HL-60/S4 treated with phorbol 12-myristate 13-acetate at 8.2 ng/mL for 4 days and 3 days (cell line): Measurements from ENCODE around the gene MAB21L4.

Experiments
- in situ Hi-C: fragments of 300-500 bp; cut with MboI; formaldehyde crosslinking; loops from 2 replicates; pipeline ENCODE4 v1.15.0; 2022; ENCODE audit warnings: low sequenced_read_pairs

MAB21L4 gene

DNA sequence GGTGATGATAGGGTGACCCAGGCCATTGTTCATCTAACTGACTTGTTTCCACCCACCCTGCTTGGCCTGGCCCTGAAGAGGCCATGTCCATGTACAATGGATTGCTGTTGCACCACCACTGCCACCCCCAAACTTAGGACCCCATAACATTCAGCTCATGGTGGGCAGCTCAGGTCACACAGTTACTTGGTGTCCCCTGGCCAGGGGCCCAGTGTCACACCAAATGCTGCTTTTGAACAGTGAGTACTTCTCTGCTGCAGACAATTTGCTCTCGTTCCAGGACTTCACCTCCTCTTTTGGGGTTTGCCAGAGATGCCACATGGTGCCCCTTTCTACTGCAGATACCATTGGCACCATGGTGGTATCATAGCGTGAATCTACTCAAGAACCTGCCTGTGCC, 11.7 kb downstream of the MAB21L4 start:
- in situ Hi-C loops, result no loop called here

DNA sequence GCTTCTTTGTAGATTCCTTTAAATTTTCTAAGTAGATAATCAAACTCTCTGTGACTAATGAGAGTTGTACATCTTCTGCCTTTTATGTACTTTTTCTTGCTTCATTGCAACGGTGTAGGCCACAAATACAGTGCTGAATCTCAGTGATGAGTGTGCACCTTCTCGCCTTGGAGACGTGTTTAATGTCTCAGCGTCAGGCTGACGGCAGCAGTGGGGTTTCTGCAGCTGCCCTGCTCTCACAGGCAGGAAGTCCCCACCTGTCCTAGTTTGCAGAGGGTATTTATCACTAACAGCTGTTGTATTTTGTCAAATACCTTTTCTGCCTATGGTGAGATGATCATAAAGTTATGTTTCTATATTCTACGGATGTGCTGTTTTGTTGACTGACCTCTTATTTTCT, 14.0 kb downstream of the MAB21L4 start:
- in situ Hi-C loops, result no loop called here

DNA sequence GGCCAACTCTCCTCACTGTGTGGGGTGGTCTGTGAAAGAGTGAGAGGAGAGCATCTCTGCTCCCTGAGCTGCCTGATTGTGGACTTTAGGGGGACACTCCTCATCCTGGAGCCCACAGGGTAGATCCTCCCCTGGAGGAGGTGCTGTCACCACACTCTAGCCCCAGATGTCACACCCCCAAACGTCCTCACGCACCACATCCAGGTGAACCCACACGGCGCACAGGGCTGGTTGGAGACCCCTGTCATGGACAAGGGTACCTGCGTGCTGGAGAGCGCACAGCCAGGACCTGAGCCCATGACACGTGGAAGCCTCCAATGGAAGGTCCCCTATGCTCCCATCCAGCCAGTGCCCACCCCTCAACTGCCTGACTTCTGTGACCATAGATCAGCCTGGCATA, 16.9 kb downstream of the MAB21L4 start:
- in situ Hi-C loops, result no loop called here

DNA sequence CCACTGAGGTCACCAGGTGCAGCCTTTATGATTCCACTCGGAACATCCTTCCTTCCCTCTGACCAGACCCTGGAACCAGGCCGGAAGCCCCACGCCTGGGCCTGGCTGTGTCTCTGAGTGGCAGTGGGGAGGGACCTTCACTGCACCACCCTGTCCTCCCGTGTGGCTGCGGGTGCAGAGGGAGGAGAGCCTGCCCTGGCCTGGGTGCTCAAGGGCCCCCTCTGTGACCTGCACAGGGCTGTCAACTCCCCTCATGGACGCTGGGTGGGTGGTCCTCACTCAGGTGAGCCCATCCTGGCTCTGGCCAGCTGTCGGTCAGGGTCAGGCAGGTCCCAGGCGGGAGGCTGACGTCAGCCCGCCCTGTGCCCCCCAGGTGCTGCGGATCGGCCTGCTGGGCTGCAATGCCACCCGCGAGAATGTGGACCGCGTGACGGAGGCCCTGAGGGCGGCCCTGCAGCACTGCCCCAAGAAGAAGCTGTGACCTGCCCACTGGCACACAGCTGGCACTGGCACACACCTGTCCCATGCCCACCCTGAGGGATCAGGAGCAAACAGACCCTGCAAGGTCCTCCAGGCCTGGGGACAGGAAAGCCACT, 17.5 kb downstream of the MAB21L4 start:
- in situ Hi-C loops, result no loop called here

DNA sequence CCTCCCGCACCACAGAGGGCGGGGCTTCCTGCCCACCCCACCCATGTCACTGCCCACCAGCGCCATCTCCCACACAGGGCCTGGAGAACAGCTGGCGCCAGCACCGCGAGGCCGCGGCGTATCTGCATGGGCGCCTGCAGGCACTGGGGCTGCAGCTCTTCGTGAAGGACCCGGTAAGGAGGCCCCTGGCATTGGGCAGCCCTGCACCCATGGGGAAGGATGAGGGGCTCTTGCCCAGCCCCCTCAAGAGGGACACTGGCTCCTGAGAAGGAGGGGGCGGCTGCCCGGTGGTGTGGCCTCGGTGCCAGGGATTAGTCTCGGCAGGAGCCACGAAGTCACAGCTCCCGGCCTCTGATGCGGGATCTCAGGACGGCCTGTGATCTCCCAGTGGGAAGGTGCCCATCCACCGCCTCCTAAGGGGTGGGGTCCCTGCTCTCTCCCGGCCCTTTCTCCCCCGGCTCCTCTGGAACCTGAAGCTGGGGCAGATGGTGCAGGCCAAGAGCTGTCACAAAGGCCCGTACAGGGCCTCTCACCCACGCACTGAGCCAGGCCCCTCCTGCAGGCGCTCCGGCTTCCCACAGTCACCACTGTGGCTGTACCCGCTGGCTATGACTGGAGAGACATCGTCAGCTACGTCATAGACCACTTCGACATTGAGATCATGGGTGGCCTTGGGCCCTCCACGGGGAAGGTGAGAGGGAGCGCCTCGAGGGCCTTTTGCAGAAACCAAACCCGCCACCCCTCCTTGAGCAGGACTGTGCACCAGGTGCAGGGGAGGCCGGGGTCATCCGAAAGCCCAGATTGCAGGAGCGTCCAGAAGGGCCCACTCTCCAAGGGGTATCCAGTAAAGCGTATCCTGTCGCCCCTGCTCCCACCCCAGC, 18.3 kb downstream of the MAB21L4 start:
- in situ Hi-C loops, result no loop called here

DNA sequence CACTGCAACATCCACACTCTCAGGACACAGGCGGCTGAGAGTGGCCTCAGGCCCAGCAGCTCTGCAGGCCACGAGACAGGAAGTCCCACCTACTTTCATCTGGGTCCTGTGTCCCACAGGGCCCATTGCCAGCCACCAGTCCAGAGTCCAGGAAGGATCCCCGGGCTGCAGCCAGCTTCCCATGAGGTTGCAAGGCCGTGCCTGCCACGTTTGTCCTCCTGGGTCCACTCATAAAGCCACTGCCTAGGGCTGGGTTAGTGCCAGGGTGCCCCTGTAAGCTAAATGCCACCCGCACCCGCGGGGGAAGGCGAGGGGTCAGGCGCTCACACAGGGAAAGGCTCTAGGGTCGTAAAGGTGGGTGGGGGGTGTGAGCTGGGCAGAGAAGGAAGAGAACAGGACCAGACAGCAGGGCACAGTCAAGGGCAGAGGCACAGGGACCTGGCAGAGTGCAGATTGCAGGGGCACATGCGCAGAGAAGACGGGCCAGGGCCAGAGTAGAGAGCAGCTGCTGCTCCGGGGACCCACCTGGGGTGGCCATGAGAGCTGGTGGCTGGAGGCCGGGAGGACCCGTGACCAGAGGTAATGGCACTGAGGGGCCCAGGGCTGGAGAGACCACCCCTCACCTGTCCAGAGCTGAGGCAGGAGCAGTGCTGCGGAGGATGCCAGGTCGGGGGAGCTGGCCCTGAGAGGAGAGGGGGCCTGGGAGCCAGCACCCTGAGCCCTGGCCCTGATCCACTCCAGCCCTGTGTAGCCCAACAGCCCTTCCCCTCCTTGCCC, 19.3 kb downstream of the MAB21L4 start:
- in situ Hi-C loops, result no loop called here

DNA sequence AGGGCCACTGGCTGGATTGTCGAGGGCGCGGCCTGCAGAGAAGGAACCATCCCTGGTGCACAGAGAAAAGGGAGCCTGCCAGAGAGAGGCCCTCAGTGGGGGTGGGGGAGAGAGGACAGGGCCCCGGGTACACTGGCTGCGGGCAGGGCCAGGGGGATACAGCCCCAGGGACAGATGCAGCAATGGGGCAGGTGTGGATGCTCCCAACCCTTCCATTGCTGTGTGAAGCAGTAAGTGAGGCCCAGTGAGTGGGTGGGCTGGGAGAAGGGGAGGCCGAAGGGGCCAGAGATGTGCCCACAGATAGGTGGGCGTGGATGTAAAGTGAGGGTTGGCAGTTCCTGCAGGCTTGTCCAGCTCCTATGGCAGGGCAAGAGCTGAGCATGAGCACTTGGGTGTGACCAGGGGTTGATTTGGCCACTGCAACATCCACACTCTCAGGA, 19.9 kb downstream of the MAB21L4 start:
- in situ Hi-C loops, result no loop called here

DNA sequence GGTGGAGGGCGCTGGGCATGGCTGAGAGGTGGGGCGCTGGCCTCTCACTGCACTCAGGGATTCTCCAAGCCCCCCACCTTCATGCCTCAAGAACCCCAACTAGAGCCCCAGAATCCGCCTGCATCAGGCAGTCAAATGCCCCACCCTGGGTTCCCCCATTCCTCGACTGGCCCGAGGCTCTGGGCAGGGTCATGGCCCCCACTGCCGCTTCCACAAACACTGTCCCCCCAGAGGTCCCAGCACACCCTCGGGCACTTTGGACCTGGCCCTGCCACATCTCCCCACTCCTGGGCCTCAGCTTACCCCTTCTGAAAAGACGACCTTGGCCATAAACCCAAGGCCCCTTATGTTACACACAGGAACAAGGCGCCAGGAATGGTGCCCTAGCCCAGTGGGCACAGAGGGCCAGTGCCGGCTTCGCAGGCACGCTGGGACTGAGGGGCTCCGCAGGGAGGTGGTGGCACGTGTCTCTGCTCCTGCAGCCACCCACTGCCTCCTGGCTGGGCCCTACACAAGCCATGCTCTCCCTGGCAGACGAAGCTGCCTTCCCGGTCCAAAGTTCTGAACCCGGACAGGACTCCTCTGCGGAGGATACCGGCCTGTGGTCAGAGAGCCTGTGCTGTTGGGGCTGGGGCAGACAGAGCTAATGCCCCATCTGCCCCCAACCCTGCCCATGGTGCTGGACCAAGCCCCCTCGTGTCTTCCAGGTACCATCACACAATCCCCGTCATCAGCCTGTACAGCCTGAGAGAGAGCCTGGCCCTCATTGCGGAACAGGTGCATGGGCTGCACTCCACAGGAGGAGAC, 20.5 kb downstream of the MAB21L4 start:
- in situ Hi-C loops, result no loop called here

DNA sequence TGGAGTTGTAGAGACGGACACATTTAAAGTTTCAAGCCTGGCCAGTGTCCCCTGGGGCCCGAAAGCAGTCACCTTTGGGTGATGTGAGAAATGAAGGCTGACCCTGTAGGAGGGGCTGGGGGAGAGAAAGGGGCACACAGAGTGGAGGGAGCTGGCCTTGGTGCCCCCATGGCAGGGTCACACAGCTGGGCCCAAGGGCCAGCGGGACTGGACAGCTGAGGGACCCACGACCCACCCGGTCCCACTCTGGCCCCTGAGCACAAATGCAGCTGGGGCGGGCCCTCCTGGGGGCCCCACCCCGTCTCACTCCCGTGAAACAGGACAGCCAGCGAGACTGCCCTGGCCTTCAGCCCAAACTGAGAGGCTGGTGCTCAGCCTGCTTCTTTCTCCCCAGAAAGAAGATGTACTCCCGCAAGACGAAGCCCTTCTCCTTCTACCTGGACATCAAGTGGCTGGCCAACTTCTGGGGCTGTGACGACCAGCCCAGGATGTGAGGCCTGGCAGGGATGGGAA, 21.2 kb downstream of the MAB21L4 start:
- in situ Hi-C loops, result no loop called here

DNA sequence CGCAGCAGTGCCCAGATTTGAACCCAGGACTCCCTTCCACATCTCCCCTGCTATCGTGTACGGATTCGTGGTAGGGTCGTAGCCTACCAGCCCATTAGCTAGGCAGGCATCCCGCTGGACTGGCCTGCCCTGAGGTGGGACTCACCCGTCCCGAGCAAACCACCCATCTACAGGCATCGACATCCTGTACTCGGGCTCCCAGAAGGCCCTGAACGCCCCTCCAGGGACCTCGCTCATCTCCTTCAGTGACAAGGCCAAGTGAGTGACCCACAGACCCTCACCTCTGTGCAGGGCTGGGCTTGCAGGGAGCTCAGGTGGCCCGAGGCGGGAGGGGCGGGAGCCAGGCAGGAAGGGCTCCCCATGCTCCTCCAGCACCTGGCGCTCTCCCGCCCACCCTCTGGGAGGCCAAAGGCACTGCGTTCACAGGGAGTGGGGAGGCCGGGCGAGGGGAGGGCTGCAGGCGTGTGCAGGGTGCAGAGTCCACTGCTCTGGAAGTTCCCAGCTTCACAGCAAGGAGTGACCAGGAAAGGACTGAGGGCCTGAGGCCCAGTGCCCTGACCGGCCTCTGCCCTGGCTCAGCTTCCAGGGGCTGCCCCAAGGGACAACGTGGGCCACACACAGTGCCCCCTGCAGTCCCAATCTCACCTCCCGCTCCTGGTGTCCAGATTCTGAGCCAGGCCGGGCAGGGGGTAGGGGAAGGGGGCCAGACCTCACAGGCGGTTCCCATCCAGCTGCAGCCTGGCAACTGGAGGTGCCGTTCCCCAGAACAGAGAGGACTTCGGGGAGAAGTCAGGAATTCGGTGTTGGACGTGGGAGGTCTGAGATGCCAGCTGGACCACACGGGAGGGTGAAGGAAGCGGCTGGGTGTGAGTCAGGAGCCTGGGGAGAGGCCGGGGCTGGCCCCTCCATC, 21.9 kb downstream of the MAB21L4 start:
- in situ Hi-C loops, result no loop called here

DNA sequence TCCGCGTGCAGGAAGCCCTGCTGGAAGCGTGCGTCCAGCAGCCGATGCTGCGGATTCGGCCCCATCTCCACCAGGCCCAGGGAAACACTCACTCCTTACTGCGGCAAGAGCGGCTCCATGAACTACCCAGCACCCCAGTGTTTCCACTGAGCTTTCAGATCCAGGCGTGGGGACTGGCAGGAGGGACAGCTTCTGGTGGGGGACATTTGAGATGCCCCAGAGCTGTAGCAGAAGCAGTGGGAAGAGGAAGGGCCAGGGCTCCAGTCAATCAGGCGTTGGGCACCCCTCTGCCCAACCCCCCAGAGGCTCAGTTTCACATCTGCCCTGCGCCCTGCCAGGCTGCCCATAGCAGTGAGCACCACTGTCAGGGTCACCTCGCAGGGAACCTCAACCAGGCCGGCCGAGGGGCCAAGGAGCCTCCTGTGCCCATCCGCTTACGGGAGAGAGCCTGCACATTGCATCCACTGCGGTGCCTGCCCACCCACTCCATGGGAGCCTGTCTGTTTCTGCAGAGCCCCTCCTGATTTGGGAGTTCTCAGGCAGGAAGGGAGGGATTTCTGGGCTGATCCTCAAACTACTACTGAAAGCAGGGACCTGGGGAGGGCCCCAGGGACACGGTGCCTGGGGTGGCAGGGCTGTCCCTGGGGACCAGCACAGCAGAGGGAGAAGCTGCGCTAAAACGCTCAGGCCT, 22.7 kb downstream of the MAB21L4 start:
- in situ Hi-C loops, result no loop called here

DNA sequence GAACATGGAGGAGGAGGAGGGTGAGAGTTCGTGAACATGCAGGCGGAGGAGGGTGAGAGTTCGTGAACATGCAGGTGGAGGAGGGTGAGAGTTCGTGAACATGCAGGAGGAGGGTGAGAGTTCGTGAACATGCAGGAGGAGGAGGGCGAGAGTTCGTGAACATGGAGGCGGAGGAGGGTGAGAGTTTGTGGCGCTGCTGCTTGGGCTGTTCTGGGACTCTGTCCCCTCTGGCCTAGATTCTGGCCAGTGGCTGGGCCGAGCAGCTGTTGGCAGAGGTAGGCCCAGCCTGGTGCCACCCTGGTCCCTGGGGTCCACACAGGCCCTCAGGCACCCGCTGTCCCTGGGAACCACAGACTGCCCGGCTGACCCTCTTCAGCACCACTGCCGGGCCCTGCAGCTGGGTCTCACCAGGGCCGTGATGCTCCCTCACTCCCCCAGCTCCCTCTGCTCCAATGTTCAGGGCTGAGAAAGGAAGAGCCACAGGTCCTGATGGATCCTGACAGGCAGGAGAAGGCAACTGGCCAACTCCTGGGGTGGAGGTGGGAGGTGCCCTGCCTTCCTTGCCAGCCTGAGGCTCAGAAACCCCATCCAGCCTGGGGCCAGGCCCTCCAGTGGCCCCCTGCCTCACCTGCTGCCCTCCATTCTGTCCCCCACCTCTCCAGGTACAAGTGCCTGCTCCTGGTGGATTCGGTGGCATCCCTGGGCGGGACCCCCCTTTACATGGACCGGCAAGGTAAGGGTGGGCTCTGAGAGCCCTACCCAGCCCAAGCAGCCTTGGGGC, 23.4 kb downstream of the MAB21L4 start:
- in situ Hi-C loops, result no loop called here

DNA sequence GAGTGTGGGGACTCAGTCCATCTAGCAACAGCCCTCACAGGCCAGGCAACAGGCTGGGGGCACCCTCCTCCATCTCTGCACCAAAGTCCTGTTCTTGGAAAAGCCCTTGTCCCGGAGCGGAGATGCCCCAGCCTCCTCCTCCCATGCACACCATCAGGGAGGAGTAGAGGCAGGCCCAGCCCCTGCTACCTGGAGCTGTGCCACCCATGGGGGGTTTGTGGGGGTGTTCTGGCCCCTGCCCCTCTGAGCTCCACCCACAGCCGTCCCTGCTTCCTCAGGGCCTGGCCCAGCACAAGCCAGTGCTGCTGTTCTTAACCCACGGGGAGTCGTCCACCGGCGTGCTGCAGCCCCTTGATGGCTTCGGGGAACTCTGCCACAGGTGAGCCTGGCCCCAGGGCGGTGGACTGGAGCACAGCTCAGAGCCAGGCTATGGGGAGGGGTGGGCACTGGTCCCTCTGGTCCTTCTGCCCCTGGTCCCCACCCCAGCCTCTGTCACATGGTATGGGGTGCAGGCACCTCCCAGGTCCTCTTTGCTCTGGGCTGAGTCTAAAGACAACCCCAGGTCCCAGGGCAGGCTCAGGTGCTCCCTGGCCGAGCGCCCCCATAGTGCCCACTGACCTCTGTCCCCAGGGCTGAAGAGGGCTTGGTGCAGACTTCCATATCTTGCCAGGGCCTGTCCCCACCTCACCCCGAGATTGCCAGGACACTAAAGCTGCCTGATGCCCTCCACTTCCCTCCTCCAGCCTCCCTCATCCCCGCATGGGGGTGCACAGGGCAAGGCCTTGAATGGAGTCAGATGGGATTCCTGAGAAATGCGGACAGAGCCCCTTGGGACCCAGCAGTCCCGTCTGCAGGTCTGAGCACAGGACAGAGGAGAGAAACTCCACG, 24.6 kb downstream of the MAB21L4 start:
- in situ Hi-C loops, result no loop called here

DNA sequence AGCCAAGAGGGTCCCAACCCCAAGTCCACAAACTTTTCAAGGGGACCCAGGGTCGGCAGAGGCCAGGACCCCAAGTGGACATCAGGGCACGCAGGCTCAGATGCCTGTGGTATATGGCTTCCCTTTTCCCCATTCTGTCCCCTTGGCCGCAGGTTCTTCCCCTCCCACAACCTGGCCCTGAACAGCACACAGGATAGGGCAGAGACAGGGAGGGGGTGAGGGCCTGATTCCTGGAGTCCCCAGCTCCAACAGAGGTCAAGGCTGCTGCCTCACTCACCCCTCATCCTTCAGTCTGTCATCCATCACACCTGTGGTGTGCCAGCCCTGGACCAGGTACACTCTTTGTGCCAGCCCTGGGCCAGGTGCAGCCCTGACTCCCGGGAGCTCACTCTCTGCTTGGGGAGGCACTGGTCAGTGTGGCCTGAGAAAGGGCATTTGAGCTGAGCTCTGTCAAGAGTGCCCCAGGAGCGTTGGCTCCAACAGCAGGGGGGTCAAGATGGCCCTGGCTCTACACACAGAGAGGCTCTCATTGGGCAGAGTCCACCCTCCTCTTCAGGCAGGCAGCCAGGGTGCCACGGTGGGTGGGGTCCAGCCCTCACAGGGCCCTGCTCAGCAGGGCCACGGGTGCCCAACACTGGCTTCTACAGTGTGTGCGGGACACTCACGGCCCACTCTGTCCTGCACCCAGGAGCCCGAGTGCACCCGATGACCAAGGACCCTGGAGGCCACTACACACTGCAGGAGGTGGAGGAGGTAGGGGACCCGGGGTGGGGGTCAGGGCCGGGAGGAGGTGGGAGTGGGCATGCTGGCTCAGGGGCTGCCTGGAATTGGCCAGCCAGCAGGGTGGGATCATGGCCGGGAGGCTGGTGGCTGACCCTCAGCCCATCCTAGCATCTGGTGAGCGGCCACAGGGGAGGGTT, 25.7 kb downstream of the MAB21L4 start:
- in situ Hi-C loops, result no loop called here

DNA sequence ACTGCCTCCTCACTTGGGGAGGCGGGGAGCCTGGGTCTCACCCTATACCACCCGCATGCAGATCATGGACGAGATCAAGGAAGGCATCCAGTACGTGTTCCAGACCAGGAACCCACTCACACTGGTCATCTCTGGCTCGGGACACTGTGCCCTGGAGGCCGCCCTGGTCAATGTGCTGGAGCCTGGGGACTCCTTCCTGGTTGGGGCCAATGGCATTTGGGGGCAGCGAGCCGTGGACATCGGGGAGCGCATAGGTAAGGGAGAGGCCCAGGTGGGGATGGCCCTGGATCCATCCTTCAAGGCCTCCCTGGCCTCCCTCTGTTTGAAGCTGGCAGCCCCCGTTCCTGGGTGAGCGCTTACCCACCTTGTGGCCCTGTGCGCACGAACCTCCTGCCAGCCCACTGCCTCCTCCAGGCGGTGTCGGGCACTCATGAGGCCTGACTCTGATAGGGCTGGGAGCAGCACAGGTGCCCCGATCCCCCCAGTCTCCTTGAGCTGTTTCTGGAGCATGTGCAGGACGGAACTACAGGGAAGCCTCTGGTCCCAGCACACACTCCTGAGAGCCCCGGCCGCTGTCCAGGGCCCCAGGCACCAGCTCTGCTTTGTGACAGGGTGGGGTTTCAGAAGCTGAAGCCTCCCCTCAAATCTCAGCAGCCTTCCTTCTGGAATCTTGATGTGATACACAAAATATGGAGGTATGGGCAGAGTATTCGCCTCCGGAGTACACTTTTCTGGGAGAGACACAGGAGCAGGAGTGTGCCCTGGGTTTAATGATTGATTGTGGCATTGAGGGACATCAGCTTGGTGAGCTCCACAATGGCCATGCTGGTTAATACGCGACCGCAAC, 26.6 kb downstream of the MAB21L4 start:
- in situ Hi-C loops, result no loop called here
